ENCODE data around the gene LUZP4.

GRCh38 chrX:115311601-115312001, 22.1 kb downstream of the LUZP4 start:
- TF ChIP-seq, protein P1, sequence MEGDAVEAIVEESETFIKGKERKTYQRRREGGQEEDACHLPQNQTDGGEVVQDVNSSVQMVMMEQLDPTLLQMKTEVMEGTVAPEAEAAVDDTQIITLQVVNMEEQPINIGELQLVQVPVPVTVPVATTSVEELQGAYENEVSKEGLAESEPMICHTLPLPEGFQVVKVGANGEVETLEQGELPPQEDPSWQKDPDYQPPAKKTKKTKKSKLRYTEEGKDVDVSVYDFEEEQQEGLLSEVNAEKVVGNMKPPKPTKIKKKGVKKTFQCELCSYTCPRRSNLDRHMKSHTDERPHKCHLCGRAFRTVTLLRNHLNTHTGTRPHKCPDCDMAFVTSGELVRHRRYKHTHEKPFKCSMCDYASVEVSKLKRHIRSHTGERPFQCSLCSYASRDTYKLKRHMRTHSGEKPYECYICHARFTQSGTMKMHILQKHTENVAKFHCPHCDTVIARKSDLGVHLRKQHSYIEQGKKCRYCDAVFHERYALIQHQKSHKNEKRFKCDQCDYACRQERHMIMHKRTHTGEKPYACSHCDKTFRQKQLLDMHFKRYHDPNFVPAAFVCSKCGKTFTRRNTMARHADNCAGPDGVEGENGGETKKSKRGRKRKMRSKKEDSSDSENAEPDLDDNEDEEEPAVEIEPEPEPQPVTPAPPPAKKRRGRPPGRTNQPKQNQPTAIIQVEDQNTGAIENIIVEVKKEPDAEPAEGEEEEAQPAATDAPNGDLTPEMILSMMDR (IDR thresholded peaks at IDR 0.05; ENCODE audit: insufficient read depth, low read length, poor library complexity, severe bottlenecking): no peak
- TF ChIP-seq EZH2phosphoT487 (conservative IDR thresholded peaks at IDR 0.05; ENCODE audit: low read length): no peak

All from SU-DHL-6 (cell line).